SHP77 treated with DMSO at 0.1 percent for 48 hours (cell line): ENCODE measurements around the gene TOR1A.
"Not testable (repeated sequence)": the region's sequence is repeated elsewhere in the genome, so short reads cannot be mapped to it uniquely, and the experiment has no call there.

Experiments used
- DNase-seq: peaks from one replicate; lab custom pipeline; 2025; lab: John Stamatoyannopoulos, UW

Gene TOR1A

DNA sequence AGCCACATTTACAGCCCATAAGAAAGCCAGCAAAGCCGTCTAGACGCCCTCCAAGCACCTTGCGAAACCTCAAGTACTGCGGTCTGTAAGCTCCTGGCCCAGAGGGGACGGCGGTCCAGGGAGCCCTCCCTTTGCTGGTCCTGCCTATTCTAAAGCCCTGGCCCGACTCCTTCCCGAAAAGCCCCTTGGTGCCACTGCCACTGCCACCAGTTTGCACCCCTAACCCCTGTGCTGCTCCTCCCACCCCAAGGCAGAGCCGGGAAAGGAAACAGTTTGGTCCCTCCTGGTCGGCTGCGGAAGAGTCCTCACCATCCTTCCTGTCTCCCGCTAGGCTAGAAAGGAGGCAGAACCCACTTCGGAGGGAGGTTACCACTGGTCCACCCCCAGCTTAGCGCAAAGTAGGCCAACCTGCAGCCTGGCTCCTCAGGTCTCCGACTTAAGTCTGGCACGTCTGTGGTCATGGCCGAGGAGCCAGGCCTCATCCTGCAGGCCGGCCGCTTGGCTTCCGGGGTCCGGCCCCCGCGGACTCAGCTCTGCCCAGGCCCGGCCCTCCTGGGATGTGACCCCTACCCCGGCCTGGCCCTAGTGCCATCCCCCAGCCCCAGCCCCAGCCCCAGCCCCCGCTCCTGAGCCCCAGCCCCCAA, 916 bp downstream of the TOR1A start:
- no peak for DNase-seq

DNA sequence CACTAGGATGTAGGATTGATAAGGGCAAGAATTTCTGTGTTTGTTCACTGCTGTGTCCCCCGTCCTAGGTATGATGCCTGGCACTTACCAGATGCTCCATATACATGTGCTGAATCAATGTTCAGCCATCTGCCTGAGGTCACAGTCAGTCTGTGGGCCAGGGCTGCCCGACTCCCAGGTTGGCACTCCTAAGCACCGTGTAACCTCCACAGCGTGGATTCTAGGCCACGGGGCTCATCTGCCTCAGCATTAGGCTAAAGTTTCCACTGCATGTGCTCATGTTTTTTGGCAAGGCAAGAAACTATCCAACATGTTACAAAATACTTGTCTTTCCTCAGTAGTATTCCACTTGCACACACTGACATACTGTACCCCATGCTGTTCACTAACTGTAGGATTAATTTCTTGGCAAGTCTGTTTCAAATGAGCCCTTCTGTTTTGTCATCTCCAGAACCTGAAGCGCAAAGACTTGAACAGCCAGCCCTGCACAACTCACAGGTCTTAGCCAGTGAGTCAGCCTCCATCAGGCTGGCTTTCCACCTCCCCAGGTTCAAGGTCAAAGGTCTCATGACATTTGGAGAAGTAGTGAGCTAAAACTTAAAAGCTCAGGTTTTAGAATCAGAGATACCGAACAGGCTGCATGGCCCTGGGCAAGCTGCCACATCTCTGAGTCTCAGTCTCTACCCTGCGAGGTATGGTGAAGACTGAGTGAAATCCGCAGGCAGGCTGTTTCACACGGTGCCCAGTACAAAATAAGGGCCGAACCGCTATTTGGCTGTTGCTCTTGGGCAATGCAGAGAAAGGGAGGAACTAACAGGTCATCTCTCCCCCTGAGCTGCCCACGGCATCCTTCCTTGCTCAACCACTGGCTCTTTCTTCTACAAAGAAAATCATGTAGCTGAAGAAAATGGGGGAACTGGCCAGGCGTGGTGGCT, 7.2 kb downstream of the TOR1A start:
- no peak for DNase-seq

DNA sequence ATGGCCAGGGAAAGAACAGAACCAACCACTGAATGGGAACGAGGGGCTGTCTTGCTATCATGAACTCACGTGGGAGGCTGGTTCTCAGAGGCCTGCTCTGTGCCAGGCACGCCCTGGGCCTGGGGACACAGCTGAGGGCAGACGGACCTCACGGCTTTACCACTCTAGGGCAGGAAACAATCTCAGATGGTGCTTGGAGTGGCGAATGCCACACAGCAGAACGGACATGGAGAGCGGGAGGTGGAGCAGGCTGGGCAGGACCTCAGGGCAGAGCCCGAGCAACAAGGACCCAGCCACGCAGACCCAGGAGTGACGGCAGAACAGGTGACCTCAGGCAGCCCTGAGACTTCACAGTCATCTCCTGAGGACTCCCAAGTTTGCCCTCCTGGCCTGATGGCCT, 8.7 kb downstream of the TOR1A start:
- DNase-seq: no peak

DNA sequence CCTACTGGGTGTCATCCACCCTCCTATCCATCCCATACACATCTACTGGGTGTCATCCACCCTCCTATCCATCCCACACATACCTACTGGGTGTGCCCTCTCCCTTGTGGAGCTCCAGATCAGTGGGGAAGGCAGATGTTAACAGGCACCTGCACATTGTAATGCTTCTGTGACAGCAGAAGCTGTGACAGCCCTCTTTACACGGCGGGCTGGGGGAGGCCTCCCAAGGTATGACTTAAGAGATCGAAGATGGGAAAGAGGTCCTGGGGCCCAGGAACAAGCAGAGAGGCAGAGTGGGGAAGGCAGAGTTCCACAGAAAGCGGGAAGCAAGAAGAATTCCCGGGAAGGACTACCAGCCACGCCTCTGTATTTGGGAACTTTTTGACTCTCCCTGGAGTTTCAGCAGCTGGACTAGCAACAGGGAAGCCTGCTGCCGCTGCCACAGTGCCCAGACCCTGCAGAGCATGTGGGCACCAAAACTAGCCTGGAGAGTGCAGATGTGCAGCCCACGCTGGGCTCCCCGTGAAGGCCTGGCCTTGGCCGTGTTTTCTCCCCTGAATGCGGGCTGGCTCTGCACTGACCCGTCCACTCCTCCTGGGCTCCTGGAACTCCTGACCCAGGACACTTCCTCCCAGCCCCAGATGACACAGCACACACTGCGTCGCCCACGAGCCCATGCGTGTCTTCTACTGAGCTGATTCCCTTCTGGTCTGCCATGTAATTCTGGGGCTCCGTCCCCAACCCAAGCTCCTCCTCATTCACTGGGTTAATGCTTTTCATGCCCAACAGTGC, 9.3 kb downstream of the TOR1A start:
- no peak for DNase-seq

GRCh38 chr9:129813661-129814060, 10.3 kb downstream of the TOR1A start:
- DNase-seq: no peak

DNA sequence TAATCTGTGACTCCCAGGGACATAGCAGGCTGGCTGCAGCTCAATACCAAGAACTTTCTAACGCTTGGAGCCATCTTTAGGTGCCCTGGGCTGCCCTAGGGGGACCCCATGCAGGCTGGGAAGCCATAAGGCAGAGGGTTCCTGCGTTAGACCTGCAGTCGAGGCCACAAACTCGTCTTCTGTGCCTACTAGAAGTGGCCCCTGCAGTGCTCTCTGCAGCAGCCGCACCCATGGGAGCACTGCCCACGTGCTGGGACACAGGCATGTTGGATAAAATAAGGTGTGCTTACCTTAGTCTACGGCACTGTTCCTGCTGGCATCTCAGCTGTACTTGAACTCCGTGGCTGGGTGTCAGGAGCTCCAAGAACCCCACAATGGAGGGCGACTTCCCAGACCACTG, 11.6 kb downstream of the TOR1A start:
- no peak for DNase-seq

- DNase-seq: no peak
Observed at GRCh38 chr9:129811967-129812363, 12.0 kb downstream of the TOR1A start.

DNA sequence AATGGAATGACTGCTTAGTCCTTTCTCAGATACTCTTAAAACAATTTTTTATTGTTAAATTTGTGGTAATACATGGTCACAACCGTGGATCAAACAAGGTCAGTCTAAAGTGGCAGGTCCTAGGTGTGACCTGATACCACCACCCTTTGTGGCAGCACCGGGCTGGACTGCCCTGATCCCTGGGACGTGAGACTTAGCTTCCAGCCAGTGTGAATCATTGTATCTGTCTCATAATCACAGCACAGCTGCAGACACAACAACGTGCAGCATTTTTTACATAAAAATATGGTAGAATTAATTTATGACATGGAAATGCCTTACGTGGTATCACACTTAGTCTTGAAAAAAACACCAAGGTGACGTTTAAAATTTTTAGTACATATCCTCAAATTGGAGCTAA, 13.1 kb downstream of the TOR1A start:
- DNase-seq: no peak

- DNase-seq: no peak
Observed at GRCh38 chr9:129810116-129810515, 13.8 kb downstream of the TOR1A start.

DNA sequence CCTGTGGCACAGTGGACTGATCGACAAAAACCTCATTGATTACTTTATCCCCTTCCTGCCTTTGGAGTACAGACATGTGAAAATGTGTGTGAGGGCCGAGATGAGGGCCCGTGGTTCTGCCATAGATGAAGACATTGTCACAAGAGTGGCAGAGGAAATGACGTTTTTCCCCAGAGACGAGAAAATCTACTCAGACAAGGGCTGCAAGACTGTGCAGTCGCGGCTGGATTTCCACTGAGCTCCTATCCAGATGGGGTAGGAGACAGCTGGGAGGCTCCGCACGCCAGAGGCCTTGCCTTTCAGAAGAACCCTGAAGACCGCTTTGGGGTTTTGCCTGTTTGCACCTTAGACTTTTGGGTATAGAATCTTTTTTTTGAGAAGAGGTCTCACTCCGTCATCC, 14.6 kb downstream of the TOR1A start:
- DNase-seq: no peak

DNA sequence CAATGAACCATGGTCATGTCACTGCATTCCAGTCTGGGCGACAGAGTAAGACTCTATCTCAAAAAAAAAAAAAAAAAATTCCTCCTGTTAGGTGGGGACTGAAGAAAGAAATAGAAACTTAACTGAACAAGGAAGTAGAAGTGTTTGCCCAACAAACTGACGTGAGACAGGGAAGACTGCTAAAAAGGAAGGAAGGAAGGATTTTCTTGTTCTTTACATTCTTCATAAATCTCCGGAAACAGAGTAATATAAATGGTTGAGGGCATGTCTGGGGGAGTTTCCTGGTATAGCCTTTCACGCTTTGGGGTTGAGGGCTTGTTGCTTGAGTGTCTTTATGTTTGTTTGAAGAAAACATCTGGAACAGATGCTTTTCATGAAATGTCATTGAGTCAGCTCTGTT, 17.9 kb downstream of the TOR1A start:
- no peak for DNase-seq

DNA sequence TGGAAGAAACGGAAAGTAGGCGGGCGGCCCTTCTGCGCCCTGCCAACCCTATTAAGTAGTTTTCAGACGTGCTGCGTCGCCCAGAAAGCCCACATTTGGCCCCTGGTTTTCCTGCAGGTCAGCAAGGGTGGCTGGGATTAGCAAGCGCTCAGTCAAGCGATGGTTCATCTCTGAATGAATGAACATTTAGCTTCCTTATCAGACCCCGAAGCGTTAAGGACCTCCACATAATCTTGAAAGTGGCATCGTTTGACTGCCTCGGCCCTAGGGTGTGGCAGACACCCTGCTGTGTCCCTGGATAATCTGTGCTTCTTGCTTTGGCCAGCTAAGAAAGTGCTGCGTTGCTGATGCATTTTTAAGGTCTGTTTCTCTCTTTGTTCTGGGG, 20.3 kb downstream of the TOR1A start:
- no peak for DNase-seq

GRCh38 chr9:129802833-129803675, 20.9 kb downstream of the TOR1A start, which contains the start of gene TOR1B:
TSS of gene TOR1B (plus strand) at chr9:129803184. CDS start at chr9:129803213, 29 bp downstream.
- peak; percentile 69 for DNase-seq

DNA sequence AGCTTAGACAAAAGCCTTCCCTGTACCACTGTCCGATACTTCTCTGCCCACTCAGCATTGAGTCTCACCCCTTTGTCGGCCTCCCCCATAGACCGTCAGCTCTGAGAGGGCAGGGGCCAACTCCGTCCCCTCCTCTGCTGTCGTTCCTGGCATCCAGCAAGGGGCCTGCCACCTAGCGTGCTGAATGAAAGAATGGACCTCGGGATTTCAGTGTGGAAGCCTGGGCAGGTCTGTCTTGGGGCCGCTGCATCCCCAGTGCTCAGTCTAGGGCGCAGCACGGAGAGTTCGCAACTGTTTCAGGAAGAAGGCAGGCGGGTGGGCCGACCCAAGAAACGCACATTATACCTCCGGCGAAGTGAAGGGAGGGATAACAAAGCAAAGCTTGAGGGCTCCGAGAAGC, 22.4 kb downstream of the TOR1A start:
- DNase-seq: no peak

DNA sequence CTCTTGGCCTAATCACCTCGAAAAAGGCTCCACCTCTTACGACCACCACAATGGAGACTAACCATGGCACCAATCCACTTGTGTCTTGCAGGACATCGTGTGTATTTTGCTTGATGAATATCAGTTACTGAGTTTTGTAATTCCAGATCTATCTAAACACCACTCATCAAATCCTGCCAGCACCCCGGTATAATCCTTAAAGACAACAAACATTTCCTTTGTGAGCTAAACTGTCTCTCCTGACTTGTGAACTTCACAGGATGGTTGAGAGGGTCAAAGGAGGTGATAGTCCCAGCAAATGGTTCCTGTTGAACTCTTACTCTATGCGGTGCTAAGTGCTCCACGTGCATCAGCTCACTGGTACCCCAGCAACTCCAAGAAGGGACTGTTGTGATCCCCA, 25.0 kb downstream of the TOR1A start:
- DNase-seq: no peak

DNA sequence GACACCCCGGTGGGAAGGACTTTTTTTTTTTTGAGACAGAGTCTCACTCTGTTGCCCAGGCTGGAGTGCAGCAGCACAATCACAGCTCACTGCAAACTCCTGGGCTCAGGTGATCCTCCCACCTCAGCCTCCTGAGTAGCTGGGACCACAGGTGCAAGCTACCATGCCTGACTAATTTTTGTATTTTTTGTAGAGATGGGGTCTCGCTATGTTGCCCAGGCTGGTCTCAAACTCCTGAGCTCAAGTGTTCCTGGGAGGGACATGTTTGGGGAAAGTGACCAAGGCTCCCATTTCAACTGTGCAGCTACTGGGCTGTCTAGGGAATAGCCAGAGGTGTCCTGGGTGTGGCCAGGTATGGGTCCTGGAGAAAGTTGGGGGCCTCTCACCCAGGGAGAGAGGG, 27.9 kb downstream of the TOR1A start:
- not testable (repeated sequence) for DNase-seq

- no peak for DNase-seq
Observed at GRCh38 chr9:129794549-129794948, 29.4 kb downstream of the TOR1A start.

DNA sequence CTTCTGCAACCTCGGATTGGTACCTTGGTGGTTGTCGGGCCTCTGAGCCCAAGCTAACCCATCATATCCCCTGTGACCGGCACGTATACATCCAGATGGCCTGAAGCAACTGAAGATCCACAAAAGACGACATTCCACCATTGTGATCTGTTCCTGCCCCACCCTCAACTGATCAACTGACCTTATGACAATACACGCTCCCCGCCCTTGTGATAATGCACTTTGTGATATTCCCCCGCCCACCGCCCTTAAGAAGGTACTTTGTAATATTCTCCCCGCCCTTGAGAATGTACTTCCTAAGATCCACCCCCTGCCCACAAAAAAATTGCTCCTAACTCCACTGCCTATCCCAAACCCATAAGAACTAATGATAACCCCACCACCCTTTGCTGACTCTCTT, 37.5 kb downstream of the TOR1A start:
- DNase-seq: no peak

DNA sequence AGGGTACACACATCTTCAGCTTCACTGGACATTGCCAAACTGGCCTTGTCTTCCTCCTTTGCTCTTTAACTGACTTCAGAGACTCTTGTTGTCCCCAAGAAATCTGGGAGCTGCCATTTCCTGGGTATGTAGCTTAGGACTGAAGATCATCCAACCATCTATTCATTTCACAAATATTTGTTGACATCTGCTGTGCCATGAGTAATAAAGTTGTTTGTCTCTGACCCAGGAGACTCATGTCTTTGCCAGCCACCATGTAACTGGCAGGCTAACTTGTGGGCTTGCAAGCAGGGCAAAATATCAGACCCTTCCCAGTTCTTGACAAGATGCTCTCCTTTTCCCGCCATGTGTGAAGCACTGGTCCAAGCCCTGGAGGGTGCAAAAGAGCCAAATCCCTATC, 38.1 kb downstream of the TOR1A start:
- DNase-seq: no peak

DNA sequence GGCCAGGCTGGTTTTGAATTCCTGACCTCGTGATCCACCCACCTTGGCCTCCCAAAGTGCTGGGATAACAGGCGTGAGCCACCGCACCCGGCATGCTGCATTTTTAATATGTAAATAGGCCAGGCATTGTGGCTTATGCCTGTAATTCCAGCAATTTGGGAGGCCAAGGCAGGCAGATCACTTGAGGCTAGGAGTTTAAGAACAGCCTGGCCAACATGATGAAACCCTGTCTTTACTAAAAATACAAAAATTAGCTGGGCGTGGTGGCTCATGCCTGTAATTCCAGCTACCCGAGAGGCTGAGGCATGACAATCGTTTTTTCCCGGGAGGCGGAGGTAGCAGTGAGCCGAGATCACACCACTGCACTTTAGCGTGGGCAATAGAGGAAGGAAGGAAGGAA, 39.0 kb downstream of the TOR1A start:
- not testable (repeated sequence) for DNase-seq

DNA sequence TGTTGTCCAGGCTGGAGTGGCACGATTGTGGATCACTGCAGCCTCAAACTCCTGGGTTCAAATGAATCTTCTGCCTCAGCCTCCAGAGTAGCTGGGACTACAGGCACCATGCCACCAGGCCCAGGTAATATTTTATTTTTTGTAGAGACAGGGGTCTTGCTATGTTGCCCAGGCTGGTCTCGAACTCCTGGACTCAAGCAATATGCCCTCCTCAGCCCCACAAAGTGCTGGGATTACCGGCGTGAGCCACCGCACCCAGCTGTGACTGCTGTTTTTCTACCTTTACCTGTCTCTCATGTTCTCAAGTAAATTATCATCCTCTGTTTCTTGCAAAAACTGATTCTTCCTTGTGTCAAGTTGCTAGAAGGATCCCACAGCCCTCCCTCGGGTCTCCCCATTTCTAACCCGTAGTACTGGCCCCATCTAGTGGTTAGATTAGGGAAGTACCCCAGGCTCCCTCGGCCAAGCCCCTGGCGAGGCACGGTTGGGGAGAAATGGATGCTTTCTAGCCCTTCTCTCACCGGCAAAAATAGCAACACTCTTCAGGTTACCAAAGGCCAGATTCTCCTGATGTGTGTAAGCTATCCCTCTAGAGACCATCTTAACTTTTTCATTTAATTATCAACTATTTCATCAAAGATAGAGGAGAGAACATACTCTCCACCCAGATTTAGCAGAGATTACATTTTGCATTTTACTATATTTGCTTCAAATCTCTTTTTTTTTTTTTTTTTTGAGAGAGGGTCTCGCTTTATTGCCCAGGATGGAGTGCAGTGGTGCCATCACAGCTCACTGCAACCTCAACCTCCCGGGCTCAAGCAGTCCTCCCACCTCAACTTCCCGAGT, 40.2 kb downstream of the TOR1A start:
- peak; percentile 13 for DNase-seq
